ENCODE data around the gene CCR5. TPM values are rescaled to one million over a fixed set of nuclear protein-coding genes. Genes with fewer than 3 reads are reported as not detected.

The CCR5 gene
- total and polyA plus RNA-seq, 2 of the 13 experiments (the other 11 are each of a cell fraction or from before 2014, with no cell fraction given) = not detected

GRCh38 chr3:46416125-46416810, 45.5 kb downstream of the CCR5 start:
- no peak for DNase-seq (ENCODE audit: low spot score)
- intact Hi-C loops (cut with micrococcal nuclease; ENCODE audit: unreplicated experiment) (no loop called here), in situ Hi-C loops (cut with HindIII; ENCODE audit: extremely low pct_ligation_motif_present, low pct_unique_long_range_greater_than_20kb) (no loop called here)
- Histone ChIP-seq H3K36me3 (replicated peaks in 1 of 2; ENCODE audit: control insufficient read depth in 1 of 2, insufficient read depth in 2 of 2, low read length in 2 of 2) (no peaks in the 10 kb centered on the region), H3K79me2 (ENCODE audit: insufficient read depth, low read length) (no peaks in the 10 kb centered on the region), H2AFZ (ENCODE audit: low read length) (no peak overlapping the region), H3K27ac (ENCODE audit: extremely low read length, insufficient read depth, low read length) (no peak overlapping the region), H3K27me3 (ENCODE audit: control insufficient read depth in 1 of 2, insufficient read depth in 2 of 2, low read length in 2 of 2) (peaks cover 1 to 5% of the 10 kb centered on the region in 2 experiments; a peak in 2 of 5 replicates), H3K9ac (ENCODE audit: insufficient read depth, low read depth, low read length) (no peak overlapping the region), H3K9me3 (ENCODE audit: low read length) (no peaks in the 10 kb centered on the region), H3K4me1 (ENCODE audit: insufficient read depth, low read length) (no peaks in the 10 kb centered on the region), H3K4me2 (ENCODE audit: low read depth, low read length) (no peak overlapping the region), H4K20me1 (ENCODE audit: insufficient read depth, low read length) (no peaks in the 10 kb centered on the region), H3K4me3 (replicated peaks in 1 of 3; ENCODE audit: insufficient read depth in 1 of 3, low read depth in 2 of 3, low read length in 3 of 3) (no peak overlapping the region)
- CTCF ChIA-PET (ENCODE audit: low intra/inter-chr PET ratio, low total read pairs) = no interaction called here
- no TSS peak for BruUV-seq (replicated peaks)
- WGBS (ENCODE audit: low lambda C conversion rate) = 12% methylated on average over 10 of the region's 10 CpGs
- no peak for FAIRE-seq
- POLR2A ChIA-PET = no interaction called here
- no peak for TF ChIP-seq CHCHD3 (CRISPR knock-in tag; IDR thresholded peaks at IDR 0.05)
- no peak for TF ChIP-seq ETV6 (CRISPR knock-in tag; conservative IDR thresholded peaks at IDR 0.05)
- no peak for TF ChIP-seq ZSCAN5A (CRISPR knock-in tag; IDR thresholded peaks at IDR 0.05; ENCODE audit: borderline replicate concordance)
- no peak for TF ChIP-seq MLLT10 (CRISPR knock-in tag; IDR thresholded peaks at IDR 0.05)
- TF ChIP-seq DNMT1 (CRISPR knock-in tag; IDR thresholded peaks at IDR 0.05) = no peak
- TF ChIP-seq PAF1 (CRISPR knock-in tag; IDR thresholded peaks at IDR 0.05) = no peak
- no peak for TF ChIP-seq MTERF4 (CRISPR knock-in tag; IDR thresholded peaks at IDR 0.05)
- no peak for TF ChIP-seq MYC (CRISPR knock-in tag; IDR thresholded peaks at IDR 0.05; ENCODE audit: borderline replicate concordance)
- TF ChIP-seq HOXD1 (CRISPR knock-in tag; IDR thresholded peaks at IDR 0.05) = no peak
- no peak for TF ChIP-seq HNF4A (CRISPR knock-in tag; IDR thresholded peaks at IDR 0.05)
- TF ChIP-seq ATF4 (CRISPR knock-in tag; IDR thresholded peaks at IDR 0.05) = no peak
- no peak for TF ChIP-seq TFE3 (CRISPR knock-in tag; IDR thresholded peaks at IDR 0.05)
- ATAC-seq = no peak
